Sciatic nerve (tissue), 2 donors: Measurements from ENCODE around the gene RAB8B. TPM values are rescaled to one million over a fixed set of nuclear protein-coding genes. Genes with fewer than 3 reads are reported as not detected.
A peak's percentile ranks its signal among the peaks of the same experiment; 100 is the strongest.
"Not testable (repeated sequence)": the region's sequence is repeated elsewhere in the genome, so short reads cannot be mapped to it uniquely, and the experiment has no call there.

Experiments
- ATAC-seq: fragments of 200-7000 bp; cut with Tn5 transposase; one replicate; pipeline ENCODE4 v1.9.1; 2020; ENCODE audit warnings: mild to moderate bottlenecking, moderate library complexity
- DNase-seq: peaks from one replicate; pipeline ENCODE4 v3.0.0-alpha.2; 2020; ENCODE audit warnings: low spot score
- intact Hi-C: fragments of 100-400 bp; cut with DNase I; formaldehyde crosslinking; loops from one replicate; pipeline ENCODE4 v1.14.2; 2022
- total RNA-seq: library from RNA; stranded (reverse); fragmentation: NEBNext Ultra II Directional; extraction: Animal tissue kit (Norgen Biotek cat#: 25700); gene quantifications from one replicate; pipeline ENCODE4 v1.2.1, GENCODE V29; 2021
- donor health status: DM: no; HTN: no; CAD: no.
- donor health status: DM: no; HTN: no; CAD: no.

RAB8B gene
- total RNA-seq, 1 donor from 2014 or later, result 69.4 TPM

DNA sequence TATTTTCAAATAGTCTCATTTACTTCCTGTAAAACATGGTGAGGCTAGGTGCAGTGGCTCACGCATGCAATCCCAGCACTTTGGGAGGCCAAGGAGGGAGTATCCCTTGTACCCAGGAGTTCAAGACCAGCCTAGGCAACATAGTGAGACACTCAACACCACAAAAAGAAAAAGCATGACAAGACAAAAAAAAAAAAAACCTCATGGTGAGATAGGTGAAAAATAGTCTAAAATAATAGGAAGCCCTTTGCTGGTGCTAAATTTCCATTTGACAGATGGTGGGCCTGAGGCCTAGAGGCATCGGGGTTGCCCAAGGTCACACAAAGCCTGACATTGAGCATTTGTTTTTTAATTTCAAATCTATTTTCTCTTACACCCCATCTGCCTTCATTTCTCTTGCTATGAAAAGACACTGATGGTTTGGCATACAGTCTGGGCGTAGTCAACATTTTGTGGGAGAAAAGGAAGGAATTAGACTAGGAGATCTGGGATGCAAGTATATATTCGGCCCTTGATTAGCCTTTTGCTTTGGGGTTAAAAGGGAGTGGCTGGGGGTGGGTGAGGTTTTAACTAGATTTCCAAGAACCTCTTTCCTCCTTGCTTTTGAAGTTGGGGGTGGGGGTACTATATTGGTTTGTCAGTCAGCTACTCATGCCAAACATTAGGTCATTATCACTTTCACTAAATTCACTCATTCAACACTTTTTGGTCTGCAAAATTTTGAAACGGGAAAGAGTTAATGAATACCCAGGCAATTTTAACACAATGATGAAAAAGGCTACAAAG is 11.3 kb downstream of the RAB8B start:
- intact Hi-C loops, result no loop called here
- DNase-seq, result no peak
- ATAC-seq, result no peak

DNA sequence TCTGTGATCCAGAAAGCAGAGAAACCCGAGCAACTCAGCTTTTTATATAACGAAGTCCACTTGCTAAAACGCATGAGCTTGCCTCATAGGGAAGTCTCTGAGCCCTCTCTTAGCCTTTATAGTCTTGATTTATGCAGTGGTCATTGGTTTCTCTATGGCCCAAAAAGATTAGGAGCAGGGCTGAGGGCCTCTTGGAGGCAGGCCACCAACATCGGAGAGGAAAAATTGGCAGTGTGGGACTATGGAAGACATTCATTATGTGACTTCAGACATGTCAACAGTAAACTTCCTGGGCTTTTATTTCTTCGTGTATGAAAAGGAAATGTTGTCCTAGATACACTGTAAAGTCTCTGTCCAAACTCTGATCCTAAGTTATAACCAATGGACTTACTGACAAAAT is 13.5 kb downstream of the RAB8B start:
- intact Hi-C loops, result no loop called here
- no peak for DNase-seq
- ATAC-seq, result no peak

DNA sequence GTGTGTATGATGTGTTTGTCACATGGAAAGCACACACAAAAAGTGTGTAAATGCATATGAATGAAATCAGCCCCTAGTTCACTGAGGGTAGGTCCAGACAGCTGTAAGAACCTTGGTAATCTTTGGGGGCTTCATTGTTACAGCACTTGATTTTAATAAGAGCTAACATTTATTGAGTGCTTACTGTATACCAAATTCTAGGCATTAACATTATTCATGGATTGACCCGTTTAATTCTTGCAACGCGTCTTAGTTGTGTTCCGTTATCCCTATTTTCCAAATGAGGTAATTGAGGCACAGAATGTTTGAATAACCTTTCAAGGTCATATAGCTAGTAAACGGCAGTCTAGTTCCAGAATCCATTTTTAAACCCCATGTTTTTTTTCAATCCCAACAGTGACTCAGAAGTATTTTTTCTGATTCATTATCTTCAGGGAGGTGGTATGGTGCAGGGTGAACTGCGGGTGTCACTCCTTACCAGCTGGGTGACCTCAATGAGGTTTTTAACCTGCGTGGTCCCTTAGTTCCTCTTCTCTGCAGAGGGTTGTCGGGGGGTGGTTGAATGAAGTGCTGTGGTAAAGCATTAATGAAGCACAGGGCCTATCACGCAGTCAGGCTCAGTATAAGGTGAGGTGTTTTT is 14.2 kb downstream of the RAB8B start:
- intact Hi-C loops, result no loop called here
- ATAC-seq (no peak), DNase-seq (no peak)

DNA sequence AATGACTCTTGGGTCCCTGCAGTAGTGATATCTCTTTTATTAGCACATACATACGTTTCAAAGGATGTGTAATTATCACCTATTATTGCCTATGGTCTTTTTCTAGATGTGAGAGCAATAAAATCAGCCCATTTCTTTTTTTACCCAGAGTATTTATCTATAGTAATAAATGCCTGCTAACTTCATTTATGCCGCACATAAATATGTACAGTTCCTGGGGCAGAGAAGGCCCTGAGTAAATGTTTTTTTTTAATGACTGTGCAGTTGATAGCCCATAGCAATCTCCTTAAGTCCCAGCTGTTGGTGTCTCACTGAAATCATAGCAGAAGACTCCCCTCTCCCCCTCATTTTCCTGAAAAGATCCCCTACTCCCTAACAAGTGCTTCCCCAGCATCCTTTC is 16.7 kb downstream of the RAB8B start:
- no peak for ATAC-seq
- DNase-seq, result no peak
- intact Hi-C loops, result no loop called here

DNA sequence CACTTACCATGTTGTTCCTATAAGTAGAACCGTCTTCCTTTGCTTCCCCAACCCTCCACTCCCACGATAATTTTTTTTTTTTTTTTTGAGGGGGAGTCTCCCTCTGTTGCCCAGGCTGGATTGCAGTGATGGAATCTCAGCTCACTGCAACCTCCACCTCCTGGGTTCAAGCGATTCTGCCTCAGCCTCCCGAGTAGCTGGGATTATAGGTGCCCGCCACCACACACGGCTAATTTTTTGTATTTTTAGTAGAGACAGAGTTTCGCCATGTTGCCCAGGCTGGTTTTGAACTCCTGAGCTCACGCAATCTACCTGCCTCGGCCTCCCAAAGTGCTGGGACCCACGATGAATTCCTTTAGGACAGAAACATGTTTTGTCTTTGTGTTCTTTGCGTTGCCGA is 19.4 kb downstream of the RAB8B start:
- DNase-seq, ATAC-seq, intact Hi-C loops: not testable (repeated sequence)

DNA sequence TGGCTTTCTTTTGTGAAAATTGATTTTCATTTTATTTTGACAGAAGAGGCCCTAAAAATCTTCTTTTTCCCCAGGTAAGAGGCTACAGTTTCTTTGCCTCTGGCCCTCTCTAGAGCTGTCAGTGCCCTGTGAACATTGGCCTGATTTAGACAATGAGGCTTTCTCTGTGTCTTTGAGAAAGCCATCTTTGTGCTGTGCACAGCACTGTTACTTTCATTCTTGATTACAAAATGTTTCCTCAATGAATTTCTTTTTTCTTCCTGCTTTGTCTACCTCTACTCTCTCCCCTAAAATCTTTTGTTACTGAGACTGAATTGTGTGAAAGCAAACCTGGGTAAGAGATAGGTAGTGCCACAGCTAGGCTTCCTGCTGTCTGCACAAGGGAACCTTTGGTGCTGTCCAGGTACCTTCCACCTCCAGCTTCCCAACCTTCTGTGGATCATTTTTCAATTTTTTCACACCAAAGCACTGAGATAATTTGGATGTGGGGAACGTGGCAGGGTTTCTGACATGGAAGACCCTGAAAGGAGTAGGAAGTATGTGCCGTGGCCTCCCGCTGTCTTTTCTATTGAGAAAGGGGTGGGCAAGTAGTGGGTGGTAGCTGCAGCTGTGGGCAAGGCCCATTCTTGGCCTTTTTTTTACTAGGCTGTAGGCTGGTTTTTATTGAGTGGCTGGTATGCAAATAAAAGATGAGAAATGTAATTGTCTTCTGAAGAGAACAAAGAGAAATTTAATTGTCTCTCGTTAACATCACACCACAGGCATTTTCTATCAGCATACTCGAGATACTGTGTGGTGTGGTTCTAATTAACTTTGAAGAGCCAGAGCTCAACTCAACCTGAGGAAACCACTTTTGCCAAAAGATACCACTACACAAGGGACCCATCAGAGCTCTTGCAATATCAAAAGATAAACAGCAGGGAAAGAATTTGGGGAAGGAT is 21.0 kb downstream of the RAB8B start:
- ATAC-seq, result peak; percentile 71
- intact Hi-C loops, result no loop called here

DNA sequence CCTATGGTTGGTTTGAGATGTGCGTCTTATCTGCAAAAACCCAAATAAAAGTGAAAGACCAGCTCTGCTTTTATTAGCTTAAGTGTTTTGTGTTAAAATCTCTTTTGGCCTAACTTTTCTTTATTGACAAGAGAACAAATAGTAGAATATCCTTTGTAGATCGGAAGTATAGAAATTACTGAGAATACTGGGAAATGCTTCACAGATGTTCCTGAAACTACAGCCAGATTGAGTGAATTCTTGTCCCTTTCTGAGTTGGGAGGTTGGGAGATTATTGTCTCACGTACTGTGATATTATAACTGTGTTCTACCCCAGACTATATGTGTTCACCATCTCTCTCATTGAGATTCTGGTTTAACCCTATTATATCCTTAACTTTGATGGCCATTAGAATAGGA is 21.7 kb downstream of the RAB8B start:
- intact Hi-C loops, result no loop called here

More for the DNA sequence above, 21.0 kb downstream of the RAB8B start:
- DNase-seq, result peak; percentile 47

DNA sequence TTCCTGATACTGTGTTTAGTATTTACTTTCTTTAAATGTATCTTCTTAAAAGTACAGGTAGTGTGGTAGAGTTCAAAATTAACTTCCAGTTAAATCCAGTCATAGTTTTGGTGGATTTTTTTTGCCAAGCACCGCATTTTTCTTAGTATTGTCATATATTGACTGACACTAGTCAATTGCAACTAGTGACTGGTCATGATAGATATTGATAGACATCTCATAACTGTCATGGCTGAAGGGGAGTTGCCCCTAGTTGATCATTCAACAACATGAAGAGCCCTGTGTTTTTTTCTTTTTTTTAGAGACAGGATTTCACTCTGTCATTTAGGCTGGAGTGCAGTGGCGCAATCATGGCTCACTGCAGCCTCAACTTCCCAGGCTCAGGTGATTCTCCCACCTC is 22.1 kb downstream of the RAB8B start:
- intact Hi-C loops, result no loop called here
- DNase-seq (no peak), ATAC-seq (no peak)

More for the DNA sequence above, 21.7 kb downstream of the RAB8B start:
- DNase-seq (no peak), ATAC-seq (no peak)

DNA sequence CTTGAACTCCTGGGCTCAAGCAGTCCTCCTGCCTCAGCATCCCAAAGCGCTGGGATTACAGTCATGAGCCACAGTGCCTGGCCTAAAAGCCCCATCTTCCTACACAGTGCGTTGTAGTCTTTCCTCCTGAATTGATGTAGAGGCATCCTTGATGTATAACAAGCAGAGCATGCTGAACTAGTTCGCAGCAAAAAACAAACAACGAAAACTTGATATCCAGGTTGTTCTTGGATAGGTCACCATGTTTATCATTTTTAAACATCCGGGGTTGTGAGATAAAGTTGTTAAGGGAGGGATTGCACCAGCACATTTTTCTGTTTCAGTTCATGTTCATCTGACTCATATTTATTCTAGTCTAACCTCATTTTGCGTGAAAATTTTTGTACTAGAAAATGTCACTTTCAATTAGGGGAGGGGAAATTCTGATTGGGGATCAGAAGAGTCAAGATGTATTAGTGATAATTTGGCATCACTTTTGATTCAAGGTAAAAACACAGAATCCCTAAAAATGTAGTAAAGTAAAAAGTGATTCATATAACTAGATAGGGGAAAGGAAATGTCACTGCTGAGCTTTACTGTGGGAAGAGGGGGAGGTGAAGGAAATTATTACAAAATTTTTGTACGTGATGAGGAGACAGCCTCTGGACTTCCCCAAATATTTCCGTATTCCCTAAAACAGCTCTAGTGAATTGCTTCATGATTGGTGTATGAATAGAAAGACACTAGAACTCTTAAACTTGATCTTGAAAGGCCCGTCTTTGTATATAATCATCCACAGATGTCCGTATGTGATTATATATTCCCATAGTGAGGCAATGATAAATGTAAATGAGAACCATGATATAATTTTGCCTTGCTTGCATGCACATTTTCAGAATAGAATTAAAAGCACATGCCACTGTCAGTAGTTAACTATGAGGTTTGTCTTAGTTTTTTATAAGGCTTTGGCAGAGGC is 22.9 kb downstream of the RAB8B start:
- ATAC-seq, result peak; percentile 73
- DNase-seq, result no peak
- intact Hi-C loops, result no loop called here

DNA sequence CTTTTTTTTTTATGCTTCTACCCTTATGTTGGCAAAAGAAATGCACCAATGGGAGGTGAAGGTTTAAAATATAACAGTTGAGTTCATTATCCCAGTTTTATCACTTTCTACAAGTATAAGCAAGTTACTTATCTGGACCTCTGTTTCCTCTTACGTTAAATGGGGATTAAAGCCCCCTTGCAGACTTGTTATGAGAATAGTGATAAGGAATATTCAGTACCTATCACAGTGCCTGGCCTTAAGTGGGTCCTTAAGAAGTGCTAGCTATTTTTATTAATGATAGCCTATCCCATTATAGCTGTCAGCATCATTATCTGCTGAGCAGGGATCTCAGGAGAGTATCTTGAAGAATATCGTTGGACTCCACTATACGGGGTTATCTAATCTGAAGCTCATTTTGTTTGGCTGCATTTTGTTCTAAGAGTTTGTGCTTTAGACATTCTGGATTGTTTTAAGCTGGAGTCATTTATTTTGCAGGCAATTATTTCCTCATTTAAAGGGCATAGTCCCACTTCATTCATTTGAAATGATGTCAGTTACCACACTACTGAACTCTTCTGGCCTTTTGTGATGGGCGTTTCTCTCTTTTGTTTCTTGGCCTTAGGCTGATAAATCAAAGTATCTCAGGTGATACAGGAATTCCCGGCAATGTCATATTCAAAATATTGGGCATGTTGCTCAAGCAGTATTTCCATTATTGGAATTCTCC is 28.8 kb downstream of the RAB8B start:
- intact Hi-C loops, result no loop called here
- DNase-seq (no peak), ATAC-seq (peak; percentile 91)

DNA sequence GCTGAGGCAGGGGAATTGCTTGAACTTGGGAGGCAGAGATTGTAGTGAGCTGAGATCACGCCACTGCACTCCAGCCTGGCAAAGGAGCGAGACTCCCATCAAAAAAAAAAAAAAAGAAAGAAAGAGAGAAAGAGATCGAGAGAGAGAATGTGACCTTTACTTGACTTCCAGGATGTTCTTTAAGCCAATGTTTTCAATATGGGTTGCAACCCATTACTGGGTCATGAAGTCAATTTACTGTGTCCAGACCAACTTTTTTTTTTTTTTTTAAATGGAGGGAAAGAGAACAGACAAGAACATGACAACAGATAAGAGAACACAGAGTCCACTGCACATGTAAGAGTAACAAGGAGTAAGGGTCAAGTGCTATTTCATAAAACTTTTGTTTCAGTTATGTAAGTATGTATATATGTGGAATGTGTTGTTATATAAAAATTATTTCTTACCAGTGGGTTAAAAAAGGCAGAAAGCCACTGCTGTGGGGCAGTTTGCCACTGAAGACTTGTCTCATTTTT is 29.8 kb downstream of the RAB8B start:
- DNase-seq (no peak), ATAC-seq (peak; percentile 22)
- intact Hi-C loops, result no loop called here

DNA sequence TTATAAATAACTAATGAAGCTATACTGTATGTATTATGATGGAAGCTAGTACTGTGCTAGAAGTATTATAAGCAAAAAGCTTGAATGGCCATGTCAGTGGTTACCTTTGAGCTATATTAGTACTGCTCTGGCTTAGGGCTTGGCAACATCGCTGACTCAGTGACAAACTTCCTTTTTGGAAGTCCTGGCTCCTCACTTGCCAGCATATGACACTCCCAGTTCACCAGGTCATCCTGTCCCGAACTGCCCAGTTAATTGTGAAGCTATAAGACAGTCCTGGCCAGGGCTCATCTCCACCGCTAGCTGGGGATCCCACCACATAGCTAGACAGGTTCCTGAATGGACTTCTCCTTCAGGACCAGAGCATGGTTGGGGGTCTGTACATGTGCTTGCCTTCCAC is 31.9 kb downstream of the RAB8B start:
- intact Hi-C loops, result no loop called here
- ATAC-seq, result peak; percentile 61
- DNase-seq, result no peak

DNA sequence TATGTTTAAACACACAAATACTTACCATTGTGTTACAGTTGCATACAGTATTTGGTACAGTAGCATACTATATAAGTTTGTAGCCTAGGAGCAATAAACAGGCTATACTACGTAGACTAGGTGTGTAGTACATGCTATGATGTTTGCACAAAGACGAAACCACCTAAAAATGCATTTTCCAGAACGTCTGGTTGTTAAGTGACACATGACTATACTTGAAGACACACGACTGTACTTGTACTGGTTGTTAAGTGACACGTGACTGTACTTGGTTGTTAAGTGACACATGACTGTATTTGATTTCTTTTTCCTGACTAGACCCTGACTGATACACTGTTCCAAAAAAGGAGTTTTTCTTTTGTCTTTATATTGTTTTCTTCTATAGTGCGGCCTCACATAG is 34.1 kb downstream of the RAB8B start:
- ATAC-seq (no peak), DNase-seq (no peak)
- intact Hi-C loops, result no loop called here

DNA sequence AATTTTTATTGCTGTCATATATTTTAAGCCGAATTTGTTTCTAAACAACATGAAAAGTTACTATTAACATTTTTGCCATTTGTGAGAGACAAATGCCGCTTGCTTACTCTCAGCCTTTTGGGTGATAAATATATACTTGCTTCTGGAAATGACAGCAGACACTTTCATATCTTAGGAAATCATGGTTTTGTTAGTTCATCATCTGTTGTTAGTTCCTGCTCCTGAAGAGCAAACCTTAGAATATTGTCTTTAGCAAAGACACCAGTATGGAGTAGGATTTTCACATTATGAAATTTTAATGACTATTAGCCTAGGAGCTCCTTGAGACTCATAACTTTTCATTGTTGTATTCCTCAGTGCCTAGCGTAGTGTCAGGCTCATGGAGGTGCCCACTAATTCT is 36.0 kb downstream of the RAB8B start:
- ATAC-seq (no peak), DNase-seq (no peak)
- intact Hi-C loops, result no loop called here

DNA sequence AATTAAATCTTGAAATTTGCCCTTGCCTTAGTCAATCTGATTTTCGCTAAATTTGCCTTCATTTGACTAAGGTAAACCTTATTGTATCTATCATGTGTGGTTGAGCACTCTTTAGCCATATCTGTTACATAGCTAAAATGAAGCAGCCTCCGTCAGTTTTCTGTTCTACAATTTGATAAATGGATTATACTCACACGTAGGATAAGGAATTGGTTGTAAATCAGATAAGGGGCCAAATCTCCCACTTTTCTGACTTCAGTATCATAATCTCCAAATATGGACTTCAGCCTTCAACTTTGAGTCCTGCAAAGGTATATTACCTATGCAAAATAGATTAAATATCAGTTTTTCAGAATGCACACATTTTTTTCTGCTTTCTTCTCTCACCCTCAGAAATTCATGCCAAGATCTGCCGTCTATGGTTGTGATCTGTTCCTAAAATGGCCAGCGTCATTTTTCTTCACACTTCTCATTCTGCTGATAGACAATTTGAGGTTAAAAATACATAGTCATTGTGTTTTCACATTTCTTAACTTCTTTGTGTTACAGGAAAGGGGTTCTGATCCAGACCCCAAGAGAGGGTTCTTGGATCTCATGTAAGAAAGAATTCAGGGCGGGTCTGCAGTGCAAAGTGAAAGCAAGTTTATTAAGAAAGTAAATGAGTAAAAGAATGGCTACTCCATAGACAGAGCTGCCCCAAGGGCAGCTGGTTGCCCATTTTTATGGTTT is 36.9 kb downstream of the RAB8B start:
- DNase-seq, result no peak
- ATAC-seq, result peak; percentile 20
- intact Hi-C loops, result no loop called here

DNA sequence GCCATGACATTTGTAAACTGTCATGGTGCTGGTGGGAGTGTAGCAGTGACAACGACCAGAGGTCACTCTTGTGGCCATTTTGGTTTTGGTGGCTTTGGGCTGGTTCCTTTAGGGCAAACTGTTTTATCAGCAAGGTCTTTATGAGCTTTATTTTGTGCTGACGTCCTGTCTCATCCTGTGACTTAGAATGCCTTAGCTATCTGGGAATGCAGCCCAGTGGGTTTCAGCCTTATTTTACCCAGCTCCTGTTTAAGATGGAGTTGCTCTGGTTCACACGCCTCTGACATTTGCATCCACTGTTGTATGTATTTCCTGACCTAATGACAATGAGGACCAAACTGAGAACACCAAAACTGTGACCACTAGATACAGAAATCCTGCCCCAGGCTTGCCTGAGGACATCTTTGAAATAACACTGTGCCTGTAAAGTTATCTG is 37.6 kb downstream of the RAB8B start:
- ATAC-seq (peak; percentile 34), DNase-seq (no peak)
- intact Hi-C loops, result no loop called here

DNA sequence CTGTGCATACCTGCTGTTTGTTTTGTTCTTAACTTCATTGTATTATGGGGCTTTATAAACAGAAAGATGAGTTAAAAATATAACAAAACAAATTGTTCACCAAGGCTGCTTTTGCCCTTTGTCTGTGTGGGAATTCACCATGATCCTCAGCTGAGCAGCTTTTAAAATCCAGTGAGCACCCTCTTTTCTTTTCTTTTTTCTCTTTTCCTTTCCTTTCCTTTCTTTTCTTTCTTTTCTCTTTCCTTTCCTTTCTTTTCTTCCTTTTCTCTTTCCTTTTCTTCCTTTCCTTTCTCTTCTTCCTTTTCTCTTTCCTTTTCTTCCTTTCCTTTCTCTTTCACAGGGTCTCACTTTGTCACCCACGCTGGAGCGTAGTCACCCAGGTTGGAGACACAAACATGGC is 38.3 kb downstream of the RAB8B start:
- intact Hi-C loops, result no loop called here
- no peak for DNase-seq
- no peak for ATAC-seq
